ENCODE results near the gene HSD11B2.
A peak's percentile ranks its signal among the peaks of the same experiment; 100 is the strongest.

HSD11B2 gene

GRCh38 chr16:67430977-67431774 is at the start of gene HSD11B2:
Gene HSD11B2 (plus strand): TSS chr16:67431121. CDS start chr16:67431249, 128 bp downstream.
- peak in 35 of 56 donors; percentile 13 to 68 (median 32) for DNase-seq

GRCh38 chr16:67383284-67383683 is 47.6 kb upstream of the HSD11B2 start:
- DNase-seq = no peak

- DNase-seq = no peak
Measured at GRCh38 chr16:67384778-67385510, 46.0 kb upstream of the HSD11B2 start.

GRCh38 chr16:67386861-67387455 is 44.0 kb upstream of the HSD11B2 start:
- DNase-seq = no peak

- no peak for DNase-seq
Measured at GRCh38 chr16:67387479-67388079, 43.3 kb upstream of the HSD11B2 start.

- no peak for DNase-seq
Measured at GRCh38 chr16:67388191-67388590, 42.7 kb upstream of the HSD11B2 start.

- no peak for DNase-seq
Measured at GRCh38 chr16:67388591-67388990, 42.3 kb upstream of the HSD11B2 start.

GRCh38 chr16:67389911-67390815 is 40.8 kb upstream of the HSD11B2 start:
- DNase-seq = peak in 43 of 56 donors; percentile 17 to 76 (median 50)

- peak in 3 of 56 donors; percentile 33 to 82 (median 56) for DNase-seq
Measured at GRCh38 chr16:67390816-67391423, 40.0 kb upstream of the HSD11B2 start.

GRCh38 chr16:67391424-67392300 is 39.3 kb upstream of the HSD11B2 start:
- peak; percentile 45 to 99 (median 92) for DNase-seq

- DNase-seq = peak in 2 of 56 donors; percentile 25 to 48
Measured at GRCh38 chr16:67392301-67393059, 38.4 kb upstream of the HSD11B2 start.

GRCh38 chr16:67393111-67393787 is 37.7 kb upstream of the HSD11B2 start, which contains the start of gene TPPP3:
Gene TPPP3 (minus strand): TSS chr16:67393498. CDS start chr16:67391111, 2,387 bp downstream.
- DNase-seq = peak in 55 of 56 donors; percentile 26 to 94 (median 82)

- no peak for DNase-seq
Measured at GRCh38 chr16:67393788-67394154, 37.1 kb upstream of the HSD11B2 start.

- peak in 1 of 56 donors; percentile 10 for DNase-seq
Measured at GRCh38 chr16:67394155-67395104, 36.5 kb upstream of the HSD11B2 start.

GRCh38 chr16:67395105-67395457 is 35.8 kb upstream of the HSD11B2 start:
- no peak for DNase-seq

- DNase-seq = no peak
Measured at GRCh38 chr16:67395458-67396158, 35.3 kb upstream of the HSD11B2 start.
